ENCODE results near the gene RTN4IP1.

- TF ChIP-seq CTCF (conservative IDR thresholded peaks at IDR 0.05; ENCODE audit: low read length) = no peak
- TF ChIP-seq EZH2phosphoT487 (IDR thresholded peaks at IDR 0.05; ENCODE audit: borderline replicate concordance) = no peak
These were observed 67.5 kb downstream of the RTN4IP1 start for GRCh38 chr6:106561686-106562405.
